COLO668 (cell line): Measurements from ENCODE around the gene PKIG.
"Not testable (repeated sequence)": the region's sequence is repeated elsewhere in the genome, so short reads cannot be mapped to it uniquely, and the experiment has no call there.

ENCODE experiments used
- DNase-seq: peaks from one replicate; lab custom pipeline; 2025; ENCODE audit not compliant: unreplicated experiment; lab: John Stamatoyannopoulos, UW

Gene PKIG

GRCh38 chr20:44582311-44583025 lies at the start of gene PKIG:
Gene PKIG, plus strand, starts transcription at chr20:44582579. Its CDS starts 31,978 bp downstream, at chr20:44614557.
- no peak for DNase-seq

GRCh38 chr20:44532981-44533331 lies 49.4 kb upstream of the PKIG start:
- DNase-seq, result no peak

GRCh38 chr20:44533928-44534327 lies 48.5 kb upstream of the PKIG start:
- no peak for DNase-seq

- DNase-seq, result no peak
Measured at GRCh38 chr20:44536175-44536574, 46.2 kb upstream of the PKIG start.

GRCh38 chr20:44537993-44538392 lies 44.4 kb upstream of the PKIG start:
- no peak for DNase-seq

GRCh38 chr20:44540834-44541233 lies 41.5 kb upstream of the PKIG start:
- DNase-seq, result no peak

- DNase-seq, result no peak
Measured at GRCh38 chr20:44541992-44542391, 40.4 kb upstream of the PKIG start.

- no peak for DNase-seq
Measured at GRCh38 chr20:44542890-44543289, 39.5 kb upstream of the PKIG start.

GRCh38 chr20:44543358-44543757 lies 39.0 kb upstream of the PKIG start:
- no peak for DNase-seq

- no peak for DNase-seq
Measured at GRCh38 chr20:44544263-44544662, 38.1 kb upstream of the PKIG start.

- no peak for DNase-seq
Measured at GRCh38 chr20:44547419-44547818, 35.0 kb upstream of the PKIG start.

GRCh38 chr20:44549123-44549522 lies 33.3 kb upstream of the PKIG start:
- DNase-seq, result no peak

GRCh38 chr20:44552050-44552449 lies 30.3 kb upstream of the PKIG start:
- no peak for DNase-seq

GRCh38 chr20:44552568-44552949 lies 29.8 kb upstream of the PKIG start:
- DNase-seq, result no peak

GRCh38 chr20:44552950-44553908 lies 29.1 kb upstream of the PKIG start:
- no peak for DNase-seq

GRCh38 chr20:44559302-44559701 lies 23.1 kb upstream of the PKIG start:
- DNase-seq, result no peak

GRCh38 chr20:44560229-44560628 lies 22.1 kb upstream of the PKIG start:
- no peak for DNase-seq

GRCh38 chr20:44560818-44561217 lies 21.6 kb upstream of the PKIG start:
- DNase-seq, result not testable (repeated sequence)

GRCh38 chr20:44561876-44562275 lies 20.5 kb upstream of the PKIG start:
- DNase-seq, result no peak

- no peak for DNase-seq
Measured at GRCh38 chr20:44566018-44566417, 16.4 kb upstream of the PKIG start.

- DNase-seq, result no peak
Measured at GRCh38 chr20:44566811-44567210, 15.6 kb upstream of the PKIG start.

GRCh38 chr20:44570367-44570766 lies 12.0 kb upstream of the PKIG start:
- no peak for DNase-seq
